Activated T-cell treated with anti-CD3 and anti-CD28 coated beads for 4 hours (primary cell): ENCODE measurements around the gene GRAMD1C.

ENCODE experiments used
- DNase-seq: peaks from one replicate; pipeline ENCODE4 v3.0.0-alpha.2; 2020

The GRAMD1C gene

GRCh38 chr3:113954091-113954685 lies 115.6 kb downstream of the GRAMD1C start:
- DNase-seq: no peak

- DNase-seq: no peak
These were observed 125.3 kb downstream of the GRAMD1C start for GRCh38 chr3:113963879-113964278.

GRCh38 chr3:113966172-113966571 lies 127.6 kb downstream of the GRAMD1C start:
- no peak for DNase-seq

- no peak for DNase-seq
These were observed 130.4 kb downstream of the GRAMD1C start for GRCh38 chr3:113968986-113969385.

- DNase-seq: no peak
These were observed 139.2 kb downstream of the GRAMD1C start for GRCh38 chr3:113977822-113978221.

GRCh38 chr3:113979916-113980315 lies 141.3 kb downstream of the GRAMD1C start:
- no peak for DNase-seq

- no peak for DNase-seq
These were observed 143.2 kb downstream of the GRAMD1C start for GRCh38 chr3:113981803-113982202.

- no peak for DNase-seq
These were observed 145.0 kb downstream of the GRAMD1C start for GRCh38 chr3:113983544-113983943.

- DNase-seq: no peak
These were observed 147.0 kb downstream of the GRAMD1C start for GRCh38 chr3:113985541-113985940.
